PC-3 (cell line): Measurements from ENCODE around the gene SLC2A9.

Source experiments
- CTCF ChIP-seq: fragments of 300-600 bp; sonication (generic); conservative IDR thresholded peaks from 2 replicates; pipeline ENCODE4 v1.5.1; 2017; ENCODE audit warnings: antibody characterized with exemption, low read depth, mild to moderate bottlenecking, low read length
- EZH2 ChIP-seq: fragments of 300-600 bp; sonication (generic); IDR thresholded peaks from one replicate; pipeline ENCODE4 v1.6.1; 2017; ENCODE audit warnings: antibody characterized with exemption, mild to moderate bottlenecking, low read length; ENCODE audit not compliant: unreplicated experiment
- EZH2phosphoT487 ChIP-seq: fragments of 300-600 bp; sonication (generic); IDR thresholded peaks from 2 replicates; pipeline ENCODE4 v1.6.1; 2018; ENCODE audit warnings: mild to moderate bottlenecking, antibody characterized with exemption, low read length, borderline replicate concordance

GRCh38 chr4:9977518-9978031 is 43.7 kb downstream of the SLC2A9 start:
- TF ChIP-seq CTCF (no peak), EZH2 (no peak), EZH2phosphoT487 (no peak)
